A673 (cell line): ENCODE results near the gene PDCD6IP. TPM values are rescaled to one million over a fixed set of nuclear protein-coding genes. Genes with fewer than 3 reads are reported as not detected.

ENCODE experiments used
- BruUV-seq: library from RNA; stranded (reverse); fragments of 400-500 nt; replicated peaks from 2 replicates; lab custom pipeline; 2021; lab: Mats Ljungman, UMichigan
- CTCF ChIA-PET: fragments of 300-600 bp; sonication (Branson Sonifier 250); formaldehyde crosslinking; loops from one replicate; lab custom pipeline; 2022; ENCODE audit warnings: antibody characterized with exemption; lab: Charles Lee
- POLR2A ChIA-PET: fragments of 300-600 bp; sonication (Branson Sonifier 250); formaldehyde crosslinking; loops from one replicate; lab custom pipeline; 2022; ENCODE audit warnings: antibody characterized with exemption; ENCODE audit not compliant: low non-redundant PET; lab: Charles Lee
- DNase-seq: peaks from one replicate; pipeline ENCODE4 v3.0.0-alpha.2; 2015; ENCODE audit warnings: low spot score
- H3K27ac ChIP-seq: fragments of 200-600 bp; sonication (generic); 2 replicates; pipeline ENCODE4 v1.5.1; 2016; ENCODE audit warnings: mixed run types, low read depth, mild to moderate bottlenecking, mixed read lengths, antibody characterized with exemption, low read length; ENCODE audit not compliant: poor library complexity, severe bottlenecking
- H3K27me3 ChIP-seq: fragments of 200-600 bp; sonication (generic); replicated peaks from 2 replicates; pipeline ENCODE4 v1.6.1; 2017; ENCODE audit warnings: mixed run types, low read depth, mild to moderate bottlenecking, mixed read lengths, antibody characterized with exemption, low read length; ENCODE audit not compliant: insufficient read depth, poor library complexity
- H3K36me3 ChIP-seq: fragments of 200-600 bp; sonication (generic); 2 replicates; pipeline ENCODE4 v1.6.1; 2016; ENCODE audit warnings: mixed run types, mild to moderate bottlenecking, mixed read lengths, antibody characterized with exemption, low read length; ENCODE audit not compliant: insufficient read depth, poor library complexity, severe bottlenecking
- H3K4me1 ChIP-seq: fragments of 200-600 bp; sonication (generic); 2 replicates; pipeline ENCODE4 v1.6.1; 2017; ENCODE audit warnings: mixed run types, mild to moderate bottlenecking, mixed read lengths, antibody characterized with exemption, low read length; ENCODE audit not compliant: insufficient read depth, poor library complexity, severe bottlenecking
- H3K4me3 ChIP-seq: fragments of 200-600 bp; sonication (generic); 2 replicates; pipeline ENCODE4 v1.5.1; 2016; ENCODE audit warnings: low read depth, mixed run types, mild to moderate bottlenecking, mixed read lengths, low read length; ENCODE audit not compliant: poor library complexity, severe bottlenecking
- H3K9me3 ChIP-seq: fragments of 200-600 bp; sonication (generic); 2 replicates; pipeline ENCODE4 v1.6.1; 2016; ENCODE audit warnings: mixed run types, low read depth, mild to moderate bottlenecking, mixed read lengths, antibody characterized with exemption, low read length; ENCODE audit not compliant: poor library complexity, severe bottlenecking
- EZH2 ChIP-seq: fragments of 200-600 bp; sonication (generic); IDR thresholded peaks from 2 replicates; pipeline ENCODE4 v1.6.1; 2017; ENCODE audit warnings: borderline replicate concordance, low read depth, mild to moderate bottlenecking, mixed read lengths, antibody characterized with exemption, low read length; ENCODE audit not compliant: poor library complexity, severe bottlenecking
- intact Hi-C: fragments of 100-400 bp; cut with micrococcal nuclease; formaldehyde crosslinking; loops from one replicate; pipeline ENCODE4 v1.10.0; 2022; ENCODE audit not compliant: unreplicated experiment
- total RNA-seq: library from RNA; stranded (reverse); gene quantifications from 2 replicates; pipeline ENCODE4 v1.2.3, GENCODE V29; 2021
- TF ChIP-seq, protein P1 (sequence below): fragments of 300-800, 200-600 bp; sonication (generic); conservative IDR thresholded peaks from 2 replicates; pipeline ENCODE4 v1.5.1; 2017; ENCODE audit warnings: low read depth, mild to moderate bottlenecking, antibody characterized with exemption, low read length, moderate library complexity, mixed read lengths

The PDCD6IP gene
- total RNA-seq, 1 experiment from 2014 or later, result 230 TPM

DNA sequence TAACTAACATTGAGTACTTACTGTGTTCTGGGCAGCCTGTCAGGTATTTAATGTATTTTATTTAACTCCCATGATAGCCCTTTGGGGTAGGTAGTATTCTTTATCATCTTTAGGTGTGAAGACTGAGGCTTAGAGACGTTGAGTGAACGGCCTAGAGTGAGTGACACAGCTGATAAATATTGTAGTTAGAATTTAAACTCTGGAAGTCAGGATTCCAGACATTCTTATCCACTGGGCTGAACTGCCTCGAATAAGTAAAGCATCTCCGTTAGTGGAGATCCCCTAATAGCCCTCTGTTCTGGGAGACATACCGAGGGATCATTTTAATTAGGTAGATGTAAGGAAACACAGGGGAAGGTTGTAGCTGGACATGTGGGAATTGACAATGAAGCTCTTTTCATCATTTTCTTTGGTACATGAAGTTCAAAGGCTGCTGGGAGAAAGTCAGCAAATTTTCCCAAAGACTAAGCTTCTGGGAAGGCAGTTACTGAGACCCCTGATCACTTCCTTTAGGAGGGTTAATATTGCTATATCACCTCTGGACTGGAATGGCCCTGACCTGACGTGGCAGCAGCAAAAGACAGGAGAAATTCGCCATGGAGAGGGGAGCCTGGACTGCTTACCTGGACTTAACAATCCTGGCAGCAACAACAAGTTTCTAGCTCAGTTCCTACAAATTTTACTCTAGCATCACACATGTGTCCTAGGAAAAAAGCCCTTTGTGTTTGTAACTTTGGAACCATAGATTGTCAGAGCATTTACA, 11.7 kb upstream of the PDCD6IP start:
- no TSS peak for BruUV-seq
- no peaks in the 10 kb centered on the region for H3K36me3 ChIP-seq
- H3K27me3 ChIP-seq, result no peaks in the 10 kb centered on the region
- ChIA-PET POLR2A (interaction anchor here (0.5 to 0.8 kb wide), 4 partner anchors 12 to 751 kb away, joined by 3 to 9 read pairs (median 4); no protein-coding TSS in a partner anchor), CTCF (interaction anchor here (0.5 to 1.5 kb wide), 19 partner anchors 9 to 839 kb away, joined by 3 to 20 read pairs (median 3); partner anchors contain the start of gene PDCD6IP)
- DNase-seq, result no peak
- H3K4me1 ChIP-seq, result peaks cover 6% of the 10 kb centered on the region
- intact Hi-C loops, result loop anchor here (2.0 to 10.0 kb wide), 3 partner anchors 412 to 839 kb away; no protein-coding TSS in a partner anchor
- TF ChIP-seq EZH2, result no peak
- TF ChIP-seq, protein P1, sequence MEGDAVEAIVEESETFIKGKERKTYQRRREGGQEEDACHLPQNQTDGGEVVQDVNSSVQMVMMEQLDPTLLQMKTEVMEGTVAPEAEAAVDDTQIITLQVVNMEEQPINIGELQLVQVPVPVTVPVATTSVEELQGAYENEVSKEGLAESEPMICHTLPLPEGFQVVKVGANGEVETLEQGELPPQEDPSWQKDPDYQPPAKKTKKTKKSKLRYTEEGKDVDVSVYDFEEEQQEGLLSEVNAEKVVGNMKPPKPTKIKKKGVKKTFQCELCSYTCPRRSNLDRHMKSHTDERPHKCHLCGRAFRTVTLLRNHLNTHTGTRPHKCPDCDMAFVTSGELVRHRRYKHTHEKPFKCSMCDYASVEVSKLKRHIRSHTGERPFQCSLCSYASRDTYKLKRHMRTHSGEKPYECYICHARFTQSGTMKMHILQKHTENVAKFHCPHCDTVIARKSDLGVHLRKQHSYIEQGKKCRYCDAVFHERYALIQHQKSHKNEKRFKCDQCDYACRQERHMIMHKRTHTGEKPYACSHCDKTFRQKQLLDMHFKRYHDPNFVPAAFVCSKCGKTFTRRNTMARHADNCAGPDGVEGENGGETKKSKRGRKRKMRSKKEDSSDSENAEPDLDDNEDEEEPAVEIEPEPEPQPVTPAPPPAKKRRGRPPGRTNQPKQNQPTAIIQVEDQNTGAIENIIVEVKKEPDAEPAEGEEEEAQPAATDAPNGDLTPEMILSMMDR, result no peak
- H3K27ac ChIP-seq, result no peak overlapping the region
- H3K4me3 ChIP-seq, result peak overlapping the region; percentile 24
- no peaks in the 10 kb centered on the region for H3K9me3 ChIP-seq

DNA sequence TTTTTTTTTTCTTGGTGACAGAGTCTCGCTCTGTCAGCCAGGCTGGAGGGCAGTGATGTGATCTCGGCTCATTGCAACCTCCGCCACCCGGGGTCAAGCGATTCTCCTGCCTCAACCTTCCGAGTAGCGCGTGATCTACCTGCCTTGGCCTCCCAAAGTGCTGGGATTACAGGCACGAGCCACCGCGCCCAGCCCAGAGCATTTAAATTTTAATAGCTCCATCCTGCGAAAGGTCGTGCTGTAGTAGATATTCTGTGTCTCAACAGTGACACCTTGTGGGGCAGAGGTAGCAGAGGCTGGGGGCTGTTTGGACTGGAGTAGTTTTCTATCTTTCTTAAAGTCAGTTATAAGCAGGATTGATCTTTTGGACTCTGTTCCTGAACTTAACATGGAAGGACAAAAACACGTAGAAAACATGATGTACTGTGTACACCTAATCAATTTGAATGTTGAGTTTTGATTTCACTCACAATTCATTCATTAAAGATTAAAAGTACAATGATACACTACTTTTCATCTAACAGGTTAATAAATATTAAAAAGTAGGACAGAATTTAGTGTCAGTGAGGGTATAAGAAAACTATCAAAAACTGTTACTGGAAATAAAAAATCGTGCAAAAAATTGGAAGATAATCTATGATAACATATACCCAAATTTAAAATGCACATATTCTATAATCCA, 11.0 kb upstream of the PDCD6IP start:
- H3K9me3 ChIP-seq, result no peaks in the 10 kb centered on the region
- H3K4me1 ChIP-seq, result peaks cover 6% of the 10 kb centered on the region
- DNase-seq, result peak; percentile 81
- BruUV-seq, result no TSS peak
- CTCF ChIA-PET, result interaction anchor here (0.5 to 1.5 kb wide), 19 partner anchors 9 to 840 kb away, joined by 3 to 20 read pairs (median 3); partner anchors contain the start of gene PDCD6IP
- peak overlapping the region; percentile 24 for H3K4me3 ChIP-seq
- no peak for TF ChIP-seq EZH2
- TF ChIP-seq, protein P1, result peak; percentile 89
- no peaks in the 10 kb centered on the region for H3K36me3 ChIP-seq
- H3K27me3 ChIP-seq, result no peaks in the 10 kb centered on the region
- POLR2A ChIA-PET, result interaction anchor here (0.5 to 0.8 kb wide), 3 partner anchors 30 to 751 kb away, joined by 3 to 9 read pairs (median 4); no protein-coding TSS in a partner anchor
- intact Hi-C loops, result loop anchor here (2.0 to 10.0 kb wide), 3 partner anchors 413 to 840 kb away; no protein-coding TSS in a partner anchor
- no peak overlapping the region for H3K27ac ChIP-seq

DNA sequence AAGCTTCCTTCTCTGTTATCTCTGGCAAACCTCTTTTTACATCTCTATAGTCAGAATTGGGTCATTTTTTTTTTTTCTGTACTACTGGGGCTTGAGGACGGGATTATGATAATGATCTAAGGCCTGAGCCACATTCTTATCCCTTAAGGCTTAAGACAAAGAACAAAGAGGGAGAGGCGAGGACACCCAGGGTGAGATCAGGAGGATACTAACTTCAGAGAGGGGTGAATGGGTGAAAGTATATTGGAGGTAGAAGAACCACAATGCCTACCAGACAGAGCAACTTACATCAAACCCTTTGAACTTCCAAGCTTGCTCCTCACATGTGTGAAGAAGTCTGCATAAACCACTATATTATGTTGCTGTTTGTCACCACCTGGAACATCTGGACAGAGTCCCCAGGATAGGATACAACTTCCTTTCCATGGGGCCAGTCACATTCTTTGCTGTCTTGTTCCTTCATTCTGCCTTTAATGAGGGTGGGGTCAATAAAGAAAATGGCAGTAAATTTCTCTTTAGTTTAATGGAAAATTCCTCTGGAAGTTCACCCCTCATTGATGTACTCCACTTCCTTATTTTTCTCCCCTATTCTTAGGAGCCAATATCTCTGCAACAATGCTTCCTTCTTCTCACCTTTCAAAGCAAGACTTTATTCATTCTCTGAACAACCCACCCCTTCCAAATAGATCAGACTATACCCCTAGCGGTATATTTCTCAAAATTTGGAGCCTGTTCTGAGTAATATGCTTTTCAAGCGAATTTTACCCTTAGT, 9.1 kb upstream of the PDCD6IP start:
- peak; percentile 28 for DNase-seq
- POLR2A ChIA-PET, result no interaction called here
- no peak overlapping the region for H3K4me3 ChIP-seq
- H3K36me3 ChIP-seq, result no peaks in the 10 kb centered on the region
- BruUV-seq, result no TSS peak
- intact Hi-C loops, result loop anchor here (5.0 to 10.0 kb wide), 2 partner anchors 415 to 842 kb away; no protein-coding TSS in a partner anchor
- no peaks in the 10 kb centered on the region for H3K9me3 ChIP-seq
- CTCF ChIA-PET, result interaction anchor here (0.7 kb wide), 1 partner anchor 11 kb away, joined by 3 read pairs; no protein-coding TSS in a partner anchor
- no peaks in the 10 kb centered on the region for H3K27me3 ChIP-seq
- H3K4me1 ChIP-seq, result peaks cover 6% of the 10 kb centered on the region
- TF ChIP-seq, protein P1, result no peak
- TF ChIP-seq EZH2, result no peak
- H3K27ac ChIP-seq, result no peak overlapping the region
